Measurements from ENCODE around the gene MVK. TPM values are rescaled to one million over a fixed set of nuclear protein-coding genes. Genes with fewer than 3 reads are reported as not detected.

The MVK gene
- polyA plus RNA-seq, 1 experiment, result 4.7 TPM

DNA sequence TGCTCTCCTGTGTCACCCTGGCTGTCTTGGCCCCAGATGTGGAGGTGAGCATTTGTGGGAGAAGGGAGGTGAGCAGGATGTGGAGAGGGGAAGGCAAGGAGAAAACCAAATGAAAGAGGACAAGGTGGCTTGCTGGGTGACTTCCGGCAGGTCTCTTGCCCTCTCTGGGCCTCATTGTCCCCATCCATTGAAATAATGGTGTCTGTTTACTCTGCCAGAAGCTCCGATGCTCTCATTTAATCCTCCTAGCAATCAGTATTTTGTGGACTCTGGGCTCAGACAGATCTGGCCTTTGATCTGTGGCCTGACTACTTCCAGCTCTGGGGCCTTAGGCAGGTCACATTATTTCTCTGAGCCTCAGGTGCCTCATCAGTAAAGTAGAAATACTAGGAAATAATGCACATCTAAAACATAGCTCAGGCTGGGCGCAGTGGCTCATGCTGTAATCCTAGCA lies 30.6 kb downstream of the MVK start:
- POLR2A ChIA-PET, result no interaction called here
- Histone ChIP-seq H3K9me3 (ENCODE audit: control insufficient read depth, insufficient read depth, low read length) (no peaks in the 10 kb centered on the region; the same call in 1 of the 2 replicates), H3K27ac (ENCODE audit: low read depth, low read length) (no peak overlapping the region), H3K27me3 (ENCODE audit: control insufficient read depth, insufficient read depth, low read length) (peaks cover 28% of the 10 kb centered on the region), H3K4me3 (ENCODE audit: low read depth, low read length) (no peak overlapping the region)
- DNase-seq (ENCODE audit: low read depth, low spot score), result no peak
- no peak for TF ChIP-seq CTCF (IDR thresholded peaks at IDR 0.05; ENCODE audit: low read depth, low read length)
- CTCF ChIA-PET, result interaction anchor here (0.6 kb wide), 1 partner anchor 88 kb away, joined by 9 read pairs; no protein-coding TSS in a partner anchor

DNA sequence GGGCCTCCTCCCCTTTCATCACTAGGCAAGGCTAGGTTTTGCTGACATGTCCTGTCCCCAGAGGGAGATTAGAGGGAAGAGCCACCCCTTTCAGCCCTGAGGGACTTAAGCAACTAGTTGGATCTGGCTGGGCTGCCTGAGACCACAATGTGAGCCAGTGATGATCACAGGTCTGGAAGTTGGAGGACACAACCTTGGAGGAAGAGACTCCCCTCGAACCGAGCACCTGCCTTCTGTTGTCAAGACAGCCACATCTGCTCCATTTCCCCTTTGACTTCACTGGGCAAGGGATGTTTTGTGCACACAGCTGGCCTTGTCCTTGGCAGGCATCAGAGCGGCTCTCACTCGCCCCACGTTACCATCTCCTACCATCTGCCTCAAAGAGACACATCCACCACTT lies 31.4 kb downstream of the MVK start:
- no peaks in the 10 kb centered on the region; the same call in 1 of the 2 replicates for H3K9me3 ChIP-seq (ENCODE audit: control insufficient read depth, insufficient read depth, low read length)
- H3K4me3 ChIP-seq (ENCODE audit: low read depth, low read length), result no peak overlapping the region
- no peak for TF ChIP-seq CTCF (IDR thresholded peaks at IDR 0.05; ENCODE audit: low read depth, low read length)
- H3K27ac ChIP-seq (ENCODE audit: low read depth, low read length), result no peak overlapping the region
- POLR2A ChIA-PET, result no interaction called here
- DNase-seq (ENCODE audit: low read depth, low spot score), result no peak
- CTCF ChIA-PET, result interaction anchor here (0.5 kb wide), 1 partner anchor 177 kb away, joined by 3 read pairs; no protein-coding TSS in a partner anchor
- peaks cover 32% of the 10 kb centered on the region for H3K27me3 ChIP-seq (ENCODE audit: control insufficient read depth, insufficient read depth, low read length)

- Histone ChIP-seq H3K4me3 (ENCODE audit: low read depth, low read length) (no peak overlapping the region), H3K27ac (ENCODE audit: low read depth, low read length) (no peak overlapping the region), H3K9me3 (ENCODE audit: control insufficient read depth, insufficient read depth, low read length) (no peaks in the 10 kb centered on the region; the same call in 1 of the 2 replicates), H3K27me3 (ENCODE audit: control insufficient read depth, insufficient read depth, low read length) (peaks cover 34% of the 10 kb centered on the region)
- CTCF ChIA-PET, result interaction anchor here (0.5 to 3.0 kb wide), 5 partner anchors 9 to 178 kb away, joined by 3 to 26 read pairs (median 3); no protein-coding TSS in a partner anchor
- no peak for DNase-seq (ENCODE audit: low read depth, low spot score)
- POLR2A ChIA-PET, result no interaction called here
- no peak for TF ChIP-seq CTCF (IDR thresholded peaks at IDR 0.05; ENCODE audit: low read depth, low read length)
Measured at GRCh38 chr12:109605599-109606228, 32.1 kb downstream of the MVK start.

DNA sequence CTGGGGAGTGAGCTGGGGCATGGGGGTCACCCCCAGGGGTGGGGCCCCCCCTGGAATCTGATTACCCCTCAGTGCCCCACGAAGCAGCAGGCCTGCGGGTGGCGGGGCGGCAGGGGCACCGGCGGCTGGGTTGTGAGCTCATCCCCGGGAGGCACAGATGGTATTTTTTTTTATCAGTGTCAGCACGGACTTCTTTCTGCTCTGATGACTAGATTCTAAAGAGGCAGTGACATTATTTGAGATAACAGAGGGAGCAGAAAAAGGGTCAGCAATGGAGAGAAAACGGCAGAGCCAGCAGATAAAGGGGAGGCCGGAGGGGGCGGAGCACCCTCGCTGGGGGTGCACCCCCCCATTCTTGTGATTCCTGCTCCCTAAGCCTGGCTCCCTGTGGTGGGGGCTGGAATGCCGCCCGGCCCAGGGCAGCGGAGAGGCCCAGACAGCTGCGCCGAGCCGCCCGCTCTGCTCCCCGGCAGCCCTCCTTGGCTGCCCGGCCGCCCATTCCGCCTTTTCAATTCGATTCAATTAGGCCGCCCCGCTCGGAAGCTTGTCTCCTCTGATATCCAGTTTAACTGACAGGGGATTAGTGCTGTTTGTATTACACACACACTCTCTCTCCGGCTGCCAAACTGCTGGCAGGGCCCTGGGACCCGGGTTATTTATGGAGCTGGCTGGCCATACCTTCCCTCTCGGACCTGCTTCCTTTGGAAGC lies 32.9 kb downstream of the MVK start:
- ChIA-PET POLR2A (interaction anchor here (0.6 kb wide), 1 partner anchor 185 kb away, joined by 3 read pairs; no protein-coding TSS in a partner anchor), CTCF (interaction anchor here (0.9 to 3.0 kb wide), 4 partner anchors 10 to 170 kb away, joined by 3 to 26 read pairs (median 4); no protein-coding TSS in a partner anchor)
- Histone ChIP-seq H3K4me3 (ENCODE audit: low read depth, low read length) (no peak overlapping the region), H3K27ac (ENCODE audit: low read depth, low read length) (no peak overlapping the region), H3K9me3 (ENCODE audit: control insufficient read depth, insufficient read depth, low read length) (no peaks in the 10 kb centered on the region; the same call in 1 of the 2 replicates), H3K27me3 (ENCODE audit: control insufficient read depth, insufficient read depth, low read length) (peaks cover 36% of the 10 kb centered on the region)
- DNase-seq (ENCODE audit: low read depth, low spot score), result no peak
- TF ChIP-seq CTCF (IDR thresholded peaks at IDR 0.05; ENCODE audit: low read depth, low read length), result no peak

DNA sequence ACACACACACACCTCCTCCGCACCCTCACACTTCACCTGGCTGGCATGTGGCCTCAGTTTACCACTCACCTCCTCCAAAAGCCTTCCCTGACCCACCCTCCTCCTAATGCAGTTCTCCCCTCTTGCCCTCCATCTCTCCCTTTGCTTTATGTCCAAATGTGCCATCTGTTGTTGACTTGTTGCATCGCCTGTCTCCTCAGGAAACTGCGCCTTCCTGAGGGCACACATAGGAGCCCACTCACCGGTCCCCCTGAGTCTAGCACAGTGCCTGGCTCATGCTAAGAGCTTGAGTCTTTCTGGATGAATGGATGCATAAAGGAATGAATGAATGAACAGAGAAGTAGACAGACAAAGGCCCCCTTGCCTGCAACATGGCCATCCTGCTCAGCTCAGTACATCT lies 34.0 kb downstream of the MVK start:
- ChIA-PET POLR2A (no interaction called here), CTCF (interaction anchor here (1.6 to 3.0 kb wide), 2 partner anchors 11 to 167 kb away, joined by 5 to 26 read pairs; no protein-coding TSS in a partner anchor)

More for the DNA sequence above, 34.0 kb downstream of the MVK start:
- Histone ChIP-seq H3K27me3 (ENCODE audit: control insufficient read depth, insufficient read depth, low read length) (peaks cover 34% of the 10 kb centered on the region), H3K27ac (ENCODE audit: low read depth, low read length) (no peak overlapping the region), H3K4me3 (ENCODE audit: low read depth, low read length) (no peak overlapping the region), H3K9me3 (ENCODE audit: control insufficient read depth, insufficient read depth, low read length) (no peaks in the 10 kb centered on the region; the same call in 1 of the 2 replicates)
- TF ChIP-seq CTCF (IDR thresholded peaks at IDR 0.05; ENCODE audit: low read depth, low read length), result no peak
- no peak for DNase-seq (ENCODE audit: low read depth, low spot score)
